Ovary (tissue), 9 donors: ENCODE data around the gene DACT3. TPM values are rescaled to one million over a fixed set of nuclear protein-coding genes. Genes with fewer than 3 reads are reported as not detected.

Experiments used
- DNase-seq, 5 donors: peaks; one replicate each; pipeline ENCODE4 v3.0.0-alpha.2; 2019 to 2020
- H3K27ac ChIP-seq, 2 donors: fragments of 200-600 bp; one replicate each; pipeline versions ENCODE4 v1.5.1 to v1.8.0; 2019 to 2022
- H3K27me3 ChIP-seq: fragments of 200-600 bp; one replicate; pipeline ENCODE4 v1.8.0; 2022
- H3K36me3 ChIP-seq: fragments of 200-600 bp; sonication (generic); one replicate; pipeline ENCODE4 v1.5.1; 2019
- H3K4me1 ChIP-seq: one replicate; pipeline ENCODE4 v1.8.1; 2013; ENCODE audit warnings: mild to moderate bottlenecking, moderate library complexity; ENCODE audit not compliant: insufficient read depth
- H3K4me3 ChIP-seq: fragments of 200-600 bp; sonication (generic); one replicate; pipeline ENCODE4 v1.5.1; 2017
- H3K9me3 ChIP-seq, 2 donors: fragments of 200-600 bp in 1 of 2; sonication (generic) in 1 of 2; one replicate each; pipeline versions ENCODE4 v1.5.1 to v1.8.1; 2013 to 2019; ENCODE audit warnings: mild to moderate bottlenecking in 1 of 2, moderate library complexity in 1 of 2
- CTCF ChIP-seq, 3 donors: fragments of 450-650 bp in 2 of 3; fragments of 200-600 bp in 1 of 3; IDR thresholded peaks; one replicate each; pipeline versions ENCODE4 v1.5.1 to v1.8.0; 2016 to 2022; ENCODE audit warnings: antibody characterized with exemption in 3 of 3, mild to moderate bottlenecking in 1 of 3
- EP300 ChIP-seq: sonication (generic); formaldehyde crosslinking; IDR thresholded peaks from one replicate; pipeline ENCODE4 v1.6.1; 2017; ENCODE audit warnings: antibody characterized with exemption
- POLR2A ChIP-seq: fragments of 450-650 bp; IDR thresholded peaks from one replicate; pipeline ENCODE4 v1.6.1; 2017; ENCODE audit warnings: antibody characterized with exemption, mild to moderate bottlenecking, moderate library complexity
- WGBS, 3 donors: extraction: QIAGEN DNeasy Blood & Tissue Kit in 1 of 3; methylation state at CpG; one replicate each; pipeline versions ENCODE4 v1.1.5 to v1.1.7; 2013 to 2017; 5-methylcytosine and 5-hydroxymethylcytosine counted together
- intact Hi-C, 4 donors: fragments of 100-400 bp; cut with DNase I; formaldehyde crosslinking; loops; one replicate each; pipeline versions ENCODE4 v1.11.0 to v1.15.1; 2022 to 2023
- polyA plus RNA-seq, 2 donors: library from polyadenylated mRNA; stranded (reverse); fragments of 200-250 nt in 1 of 2; fragments of 350-450 nt in 1 of 2; fragmentation: Illumina TruSeq in 1 of 2; extraction: RNeasy Lipid Tissue Mini Kit (QIAGEN cat#74804) in 1 of 2; gene quantifications; one replicate each; pipeline ENCODE4 v1.2.3, GENCODE V29; 2013 to 2014
- total RNA-seq, 7 donors: library from RNA; depleted of rRNA in 2 of 7; stranded (reverse); fragments of >200 nt in 2 of 7; fragmentation: NEBNext Ultra II Directional in 3 of 7; extraction: Animal tissue kit (Norgen Biotek cat#: 25700) in 3 of 7; gene quantifications; one replicate each; pipeline versions ENCODE4 v1.1.0 to v1.2.4, GENCODE V29; 2016 to 2023
- donor health status: DM: no; HTN: no; CAD: no; lungs with moderate emphysema.
- donor health status: DM: no; HTN: no; CAD: no.
- donor health status: Bipolar disorder and iron deficiency.
- donor health status: DM: yes; HTN: yes; CAD: no.
- donor health status: DM: no; HTN: no; CAD: no.
- donor health status: DM: yes; HTN: yes; CAD: no.

DACT3 gene
- total and polyA plus RNA-seq, 9 donors = 7.6 to 56.5 (median 20.8) TPM

DNA sequence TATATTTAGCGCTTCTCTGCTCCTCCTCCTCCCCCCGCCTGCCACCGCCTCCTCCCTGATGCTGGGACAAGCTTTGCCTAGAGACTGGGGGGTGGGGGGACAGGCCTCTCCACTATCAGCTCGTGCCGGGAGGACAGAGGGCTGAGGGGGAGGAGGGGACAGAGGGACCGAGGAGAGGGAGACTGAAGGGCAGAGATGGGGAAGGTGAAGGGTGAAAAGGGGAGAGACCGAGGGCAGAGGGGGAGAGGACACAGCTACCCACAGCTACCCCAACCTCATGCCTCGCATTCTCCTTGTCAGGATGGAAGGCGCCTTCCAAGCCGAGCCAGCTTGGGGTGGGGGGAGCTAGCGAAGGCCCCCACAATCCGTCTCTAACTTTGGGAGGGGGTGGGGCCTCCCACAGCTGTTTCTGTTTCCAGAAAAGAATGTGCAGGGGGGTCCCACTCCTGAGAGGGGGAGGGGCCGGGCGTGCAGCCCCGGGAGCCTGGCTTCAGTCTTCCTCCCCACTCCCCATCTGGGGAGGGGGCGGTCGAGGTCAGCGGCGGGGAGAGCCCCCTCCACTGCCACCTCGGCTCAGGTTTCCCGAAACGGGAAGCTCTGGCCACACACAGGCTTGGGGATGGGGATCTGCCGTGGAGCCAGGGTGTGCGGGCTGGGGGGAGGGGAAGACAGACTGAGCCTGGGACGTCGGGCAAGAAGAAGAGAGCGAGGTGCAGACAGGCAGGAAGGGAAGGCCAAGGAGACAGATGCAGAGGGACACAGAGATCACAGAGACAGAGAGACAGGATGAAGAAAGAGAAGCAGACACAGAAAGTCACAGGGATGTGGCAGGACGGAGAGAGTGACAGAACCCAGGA is 1.6 kb downstream of the DACT3 start:
- H3K4me3 ChIP-seq = peak overlapping the region; percentile 87
- peak; percentile 7 for TF ChIP-seq POLR2A
- TF ChIP-seq CTCF (IDR thresholded peaks at IDR 0.05) = no peak
- H3K27me3 ChIP-seq = no peaks in the 10 kb centered on the region
- peak overlapping the region; percentile 59 to 73 for H3K27ac ChIP-seq
- intact Hi-C loops = loop anchor here in 3 of 4 donors (10.0 kb wide), 3 partner anchors 45 to 135 kb away; partner anchors contain the start of gene CALM3 (in 1 of the 3)
- DNase-seq = peak; percentile 51 to 73 (median 68)
- H3K9me3 ChIP-seq = no peaks in the 10 kb centered on the region
- 2 to 3% (median 3%) methylated on average over 28 of the region's 28 CpGs for WGBS, 3 donors
- H3K4me1 ChIP-seq = no peaks in the 10 kb centered on the region
- no peaks in the 10 kb centered on the region for H3K36me3 ChIP-seq

DNA sequence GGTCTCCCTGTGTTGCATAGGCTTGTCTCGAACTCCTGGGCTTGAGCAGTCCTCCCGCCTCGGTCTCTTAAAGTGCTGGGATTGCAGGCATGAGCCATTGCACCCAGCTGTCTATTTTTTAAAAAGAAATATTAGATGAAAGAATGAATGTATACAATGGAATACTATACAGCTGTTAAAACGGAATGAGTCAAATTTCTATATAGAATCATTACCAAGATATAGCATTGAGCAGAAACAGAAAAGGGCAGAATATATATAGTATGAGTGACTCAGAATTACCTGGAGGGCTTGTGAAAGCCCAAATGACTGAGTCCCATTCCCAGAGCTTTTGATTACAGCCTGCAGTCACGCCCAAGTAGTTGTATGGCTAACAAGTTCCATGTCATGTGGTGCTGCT is 4.4 kb downstream of the DACT3 start:
- no peaks in the 10 kb centered on the region for H3K4me1 ChIP-seq
- no peak for DNase-seq
- no peak overlapping the region for H3K4me3 ChIP-seq
- no peaks in the 10 kb centered on the region for H3K36me3 ChIP-seq
- 94 to 98% (median 94%) methylated on average over 5 of the region's 5 CpGs for WGBS, 3 donors
- no peaks in the 10 kb centered on the region for H3K9me3 ChIP-seq
- H3K27ac ChIP-seq = no peak overlapping the region
- no peaks in the 10 kb centered on the region for H3K27me3 ChIP-seq
- TF ChIP-seq CTCF (IDR thresholded peaks at IDR 0.05) (no peak), EP300 (no peak), POLR2A (no peak)
- intact Hi-C loops = no loop called here

GRCh38 chr19:46654621-46655152 is 6.3 kb downstream of the DACT3 start:
- intact Hi-C loops = no loop called here
- Histone ChIP-seq H3K9me3 (no peaks in the 10 kb centered on the region), H3K27ac (peak overlapping the region in 1 of 2 donors; percentile 12), H3K36me3 (no peaks in the 10 kb centered on the region), H3K27me3 (no peaks in the 10 kb centered on the region), H3K4me1 (no peaks in the 10 kb centered on the region), H3K4me3 (no peak overlapping the region)
- WGBS, 3 donors = 49 to 60% (median 49%) methylated on average over 16 of the region's 16 CpGs
- DNase-seq = no peak
- no peak for TF ChIP-seq POLR2A
- no peak for TF ChIP-seq CTCF (IDR thresholded peaks at IDR 0.05)
- TF ChIP-seq EP300 = no peak

GRCh38 chr19:46650445-46650844 is 10.5 kb downstream of the DACT3 start:
- H3K27ac ChIP-seq = no peak overlapping the region
- no peaks in the 10 kb centered on the region for H3K27me3 ChIP-seq
- H3K36me3 ChIP-seq = no peaks in the 10 kb centered on the region
- WGBS, 3 donors = 76 to 87% (median 86%) methylated on average over 7 of the region's 7 CpGs
- no peak overlapping the region for H3K4me3 ChIP-seq
- intact Hi-C loops = no loop called here
- no peak for TF ChIP-seq CTCF (IDR thresholded peaks at IDR 0.05)
- no peak for TF ChIP-seq POLR2A
- no peak for TF ChIP-seq EP300
- no peak for DNase-seq
- no peaks in the 10 kb centered on the region for H3K9me3 ChIP-seq
- peaks cover 3% of the 10 kb centered on the region for H3K4me1 ChIP-seq
